ENCODE measurements around the gene TBCEL. TPM values are rescaled to one million over a fixed set of nuclear protein-coding genes. Genes with fewer than 3 reads are reported as not detected.

TBCEL gene
- total and polyA plus RNA-seq, 4 donors: 6.7 to 41.3 (median 17.4) TPM

DNA sequence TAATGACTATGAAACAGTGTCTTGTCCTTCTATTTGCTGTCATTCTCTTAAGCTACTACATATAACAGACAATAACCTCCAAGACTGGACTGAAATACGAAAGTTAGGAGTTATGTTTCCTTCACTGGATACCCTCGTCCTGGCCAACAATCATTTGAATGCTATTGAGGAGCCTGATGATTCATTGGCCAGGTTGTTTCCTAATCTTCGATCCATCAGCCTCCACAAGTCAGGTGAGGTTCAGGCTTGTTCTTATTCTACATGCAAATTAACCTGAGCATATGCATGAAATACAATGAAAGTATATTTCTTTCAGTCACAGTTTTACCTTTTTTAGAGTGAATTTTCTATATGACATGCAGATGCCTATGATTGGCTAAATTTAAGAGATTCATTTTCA is 31.2 kb downstream of the TBCEL start:
- TF ChIP-seq JUND (IDR thresholded peaks at IDR 0.05): no peak
- TF ChIP-seq RXRA (IDR thresholded peaks at IDR 0.05): no peak
- TF ChIP-seq SP1 (IDR thresholded peaks at IDR 0.05): no peak
- TF ChIP-seq RAD21 (IDR thresholded peaks at IDR 0.05): no peak
- TF ChIP-seq CTCF (IDR thresholded peaks at IDR 0.05; ENCODE audit: low read depth, low read length, missing input control): no peak
- no peak for TF ChIP-seq EGR1 (IDR thresholded peaks at IDR 0.05; ENCODE audit: low read depth in 2 of 2)
- TF ChIP-seq YY1 (IDR thresholded peaks at IDR 0.05): no peak
- H3K27me3 ChIP-seq (ENCODE audit: control insufficient read depth in 4 of 4, insufficient read depth in 4 of 4, low read length in 3 of 4): no peaks in the 10 kb centered on the region
- peaks cover 0 to 28% (median 17%) of the 10 kb centered on the region in 4 donors for H3K36me3 ChIP-seq (ENCODE audit: control insufficient read depth in 4 of 4, insufficient read depth in 3 of 4, low read depth in 1 of 4, low read length in 3 of 4)
- no peak for DNase-seq (ENCODE audit: low spot score)
- no peak overlapping the region for H3K9ac ChIP-seq (ENCODE audit: low read depth in 1 of 2, low read length in 2 of 2)
- H3K4me1 ChIP-seq (ENCODE audit: control insufficient read depth in 4 of 4, insufficient read depth in 4 of 4, low read length in 3 of 4): no peaks in the 10 kb centered on the region
- H3K4me3 ChIP-seq (ENCODE audit: low read depth in 1 of 3, low read length in 3 of 3): no peak overlapping the region
- H3K9me3 ChIP-seq (ENCODE audit: control insufficient read depth in 4 of 4, low read length in 3 of 4): no peaks in the 10 kb centered on the region
- no peak overlapping the region for H3K27ac ChIP-seq (ENCODE audit: low read depth in 1 of 2, low read length in 2 of 2)
- WGBS: 93% methylated on average over 3 of the region's 3 CpGs

- Histone ChIP-seq H3K27ac (ENCODE audit: low read depth in 1 of 2, low read length in 2 of 2) (no peak overlapping the region), H3K36me3 (ENCODE audit: control insufficient read depth in 4 of 4, insufficient read depth in 3 of 4, low read depth in 1 of 4, low read length in 3 of 4) (peaks cover 0 to 30% (median 25%) of the 10 kb centered on the region in 4 donors), H3K27me3 (ENCODE audit: control insufficient read depth in 4 of 4, insufficient read depth in 4 of 4, low read length in 3 of 4) (no peaks in the 10 kb centered on the region), H3K9me3 (ENCODE audit: control insufficient read depth in 4 of 4, low read length in 3 of 4) (no peaks in the 10 kb centered on the region), H3K4me3 (ENCODE audit: low read depth in 1 of 3, low read length in 3 of 3) (no peak overlapping the region), H3K9ac (ENCODE audit: low read depth in 1 of 2, low read length in 2 of 2) (no peak overlapping the region), H3K4me1 (ENCODE audit: control insufficient read depth in 4 of 4, insufficient read depth in 4 of 4, low read length in 3 of 4) (no peaks in the 10 kb centered on the region)
- 91% methylated on average over 4 of the region's 4 CpGs for WGBS
- no peak for DNase-seq (ENCODE audit: low spot score)
- TF ChIP-seq CTCF (IDR thresholded peaks at IDR 0.05; ENCODE audit: low read depth, low read length, missing input control): no peak
These were observed 34.0 kb downstream of the TBCEL start for GRCh38 chr11:121057922-121058321.

- Histone ChIP-seq H3K27me3 (ENCODE audit: control insufficient read depth in 4 of 4, insufficient read depth in 4 of 4, low read length in 3 of 4) (no peaks in the 10 kb centered on the region), H3K4me3 (ENCODE audit: low read depth in 1 of 3, low read length in 3 of 3) (no peak overlapping the region), H3K9ac (ENCODE audit: low read depth in 1 of 2, low read length in 2 of 2) (no peak overlapping the region), H3K27ac (ENCODE audit: low read depth in 1 of 2, low read length in 2 of 2) (no peak overlapping the region), H3K36me3 (ENCODE audit: control insufficient read depth in 4 of 4, insufficient read depth in 3 of 4, low read depth in 1 of 4, low read length in 3 of 4) (peaks cover 0 to 24% (median 17%) of the 10 kb centered on the region in 4 donors), H3K9me3 (ENCODE audit: control insufficient read depth in 4 of 4, low read length in 3 of 4) (no peaks in the 10 kb centered on the region), H3K4me1 (ENCODE audit: control insufficient read depth in 4 of 4, insufficient read depth in 4 of 4, low read length in 3 of 4) (no peaks in the 10 kb centered on the region)
- DNase-seq (ENCODE audit: low spot score): no peak
- TF ChIP-seq NR2F2 (IDR thresholded peaks at IDR 0.05) (no peak), RAD21 (IDR thresholded peaks at IDR 0.05) (no peak), CTCF (IDR thresholded peaks at IDR 0.05; ENCODE audit: low read depth, low read length, missing input control) (no peak), JUND (IDR thresholded peaks at IDR 0.05) (no peak), HNF4A (conservative IDR thresholded peaks at IDR 0.05) (no peak), RXRA (IDR thresholded peaks at IDR 0.05) (no peak)
- TF ChIP-seq, protein P1, sequence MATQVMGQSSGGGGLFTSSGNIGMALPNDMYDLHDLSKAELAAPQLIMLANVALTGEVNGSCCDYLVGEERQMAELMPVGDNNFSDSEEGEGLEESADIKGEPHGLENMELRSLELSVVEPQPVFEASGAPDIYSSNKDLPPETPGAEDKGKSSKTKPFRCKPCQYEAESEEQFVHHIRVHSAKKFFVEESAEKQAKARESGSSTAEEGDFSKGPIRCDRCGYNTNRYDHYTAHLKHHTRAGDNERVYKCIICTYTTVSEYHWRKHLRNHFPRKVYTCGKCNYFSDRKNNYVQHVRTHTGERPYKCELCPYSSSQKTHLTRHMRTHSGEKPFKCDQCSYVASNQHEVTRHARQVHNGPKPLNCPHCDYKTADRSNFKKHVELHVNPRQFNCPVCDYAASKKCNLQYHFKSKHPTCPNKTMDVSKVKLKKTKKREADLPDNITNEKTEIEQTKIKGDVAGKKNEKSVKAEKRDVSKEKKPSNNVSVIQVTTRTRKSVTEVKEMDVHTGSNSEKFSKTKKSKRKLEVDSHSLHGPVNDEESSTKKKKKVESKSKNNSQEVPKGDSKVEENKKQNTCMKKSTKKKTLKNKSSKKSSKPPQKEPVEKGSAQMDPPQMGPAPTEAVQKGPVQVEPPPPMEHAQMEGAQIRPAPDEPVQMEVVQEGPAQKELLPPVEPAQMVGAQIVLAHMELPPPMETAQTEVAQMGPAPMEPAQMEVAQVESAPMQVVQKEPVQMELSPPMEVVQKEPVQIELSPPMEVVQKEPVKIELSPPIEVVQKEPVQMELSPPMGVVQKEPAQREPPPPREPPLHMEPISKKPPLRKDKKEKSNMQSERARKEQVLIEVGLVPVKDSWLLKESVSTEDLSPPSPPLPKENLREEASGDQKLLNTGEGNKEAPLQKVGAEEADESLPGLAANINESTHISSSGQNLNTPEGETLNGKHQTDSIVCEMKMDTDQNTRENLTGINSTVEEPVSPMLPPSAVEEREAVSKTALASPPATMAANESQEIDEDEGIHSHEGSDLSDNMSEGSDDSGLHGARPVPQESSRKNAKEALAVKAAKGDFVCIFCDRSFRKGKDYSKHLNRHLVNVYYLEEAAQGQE (IDR thresholded peaks at IDR 0.05): no peak
- 92% methylated on average over 3 of the region's 3 CpGs for WGBS
These were observed 35.0 kb downstream of the TBCEL start for GRCh38 chr11:121058941-121059340.

All from liver (tissue), 9 donors.